Measurements from ENCODE around the gene PGAP6. TPM values are rescaled to one million over a fixed set of nuclear protein-coding genes. Genes with fewer than 3 reads are reported as not detected.
"Not testable (repeated sequence)": the region's sequence is repeated elsewhere in the genome, so short reads cannot be mapped to it uniquely, and the experiment has no call there.

The PGAP6 gene
- 37.9 and 38.2 TPM in 2 replicates for total RNA-seq

- intact Hi-C loops (cut with micrococcal nuclease) = loop anchor here (1.0 to 10.0 kb wide), 5 partner anchors 12 to 283 kb away; partner anchors contain the start of genes AXIN1, CAPN15, DECR2 and MRPL28
Measured at GRCh38 chr16:381789-382717, at the start of gene PGAP6. Gene PGAP6 (minus strand): TSS chr16:381978. CDS start chr16:381821, 157 bp downstream.

GRCh38 chr16:430904-431303 lies 49.1 kb upstream of the PGAP6 start:
- intact Hi-C loops (cut with micrococcal nuclease) = no loop called here

GRCh38 chr16:427250-427649 lies 45.5 kb upstream of the PGAP6 start:
- intact Hi-C loops (cut with micrococcal nuclease) = loop anchor here (10.0 kb wide), 1 partner anchor 158 kb away; no protein-coding TSS in a partner anchor

GRCh38 chr16:426906-427249 lies 45.1 kb upstream of the PGAP6 start:
- intact Hi-C loops (cut with micrococcal nuclease) = loop anchor here (10.0 kb wide), 1 partner anchor 158 kb away; no protein-coding TSS in a partner anchor

- intact Hi-C loops (cut with micrococcal nuclease) = loop anchor here (10.0 kb wide), 1 partner anchor 158 kb away; no protein-coding TSS in a partner anchor
Measured at GRCh38 chr16:426115-426905, 44.5 kb upstream of the PGAP6 start.

- intact Hi-C loops (cut with micrococcal nuclease) = loop anchor here (1.0 to 10.0 kb wide), 3 partner anchors 24 to 159 kb away; partner anchors contain the start of gene DECR2
Measured at GRCh38 chr16:425740-426114, 43.9 kb upstream of the PGAP6 start.

- intact Hi-C loops (cut with micrococcal nuclease) = loop anchor here (1.0 to 10.0 kb wide), 3 partner anchors 24 to 160 kb away; partner anchors contain the start of gene DECR2
Measured at GRCh38 chr16:425082-425718, 43.4 kb upstream of the PGAP6 start, which contains the start of gene RAB11FIP3. Gene RAB11FIP3 (plus strand): TSS chr16:425649. CDS start chr16:426007, 358 bp downstream.

GRCh38 chr16:424623-425081 lies 42.9 kb upstream of the PGAP6 start:
- intact Hi-C loops (cut with micrococcal nuclease) = loop anchor here (1.0 to 10.0 kb wide), 3 partner anchors 23 to 160 kb away; partner anchors contain the start of gene DECR2

- intact Hi-C loops (cut with micrococcal nuclease) = loop anchor here (10.0 kb wide), 1 partner anchor 161 kb away; no protein-coding TSS in a partner anchor
Measured at GRCh38 chr16:424033-424622, 42.4 kb upstream of the PGAP6 start.

- intact Hi-C loops (cut with micrococcal nuclease) = loop anchor here (10.0 kb wide), 1 partner anchor 163 kb away; no protein-coding TSS in a partner anchor
Measured at GRCh38 chr16:422179-422578, 40.4 kb upstream of the PGAP6 start.

GRCh38 chr16:415170-415498 lies 33.4 kb upstream of the PGAP6 start:
- intact Hi-C loops (cut with micrococcal nuclease) = not testable (repeated sequence)

- intact Hi-C loops (cut with micrococcal nuclease) = no loop called here
Measured at GRCh38 chr16:414395-415169, 32.8 kb upstream of the PGAP6 start.

- intact Hi-C loops (cut with micrococcal nuclease) = no loop called here
Measured at GRCh38 chr16:411576-412265, 29.9 kb upstream of the PGAP6 start.

- intact Hi-C loops (cut with micrococcal nuclease) = no loop called here
Measured at GRCh38 chr16:410516-411178, 28.9 kb upstream of the PGAP6 start.

GRCh38 chr16:407253-407652 lies 25.5 kb upstream of the PGAP6 start:
- intact Hi-C loops (cut with micrococcal nuclease) = no loop called here

GRCh38 chr16:405548-406506 lies 24.0 kb upstream of the PGAP6 start:
- intact Hi-C loops (cut with micrococcal nuclease) = no loop called here

- intact Hi-C loops (cut with micrococcal nuclease) = loop anchor here (5.0 kb wide), 1 partner anchor 122 kb away; the partner anchor contains the start of gene CAPN15
Measured at GRCh38 chr16:404971-405486, 23.3 kb upstream of the PGAP6 start.
